Liver (tissue), 9 donors: ENCODE measurements around the gene ZXDB. TPM values are rescaled to one million over a fixed set of nuclear protein-coding genes. Genes with fewer than 3 reads are reported as not detected.

Experiments
- DNase-seq: peaks from one replicate; pipeline ENCODE4 v3.0.0-alpha.2; 2017; ENCODE audit warnings: low spot score
- H3K27ac ChIP-seq, 2 donors: one replicate each; pipeline ENCODE4 v1.7.0; 2013; ENCODE audit warnings: inconsistent platforms in 2 of 2, low read length in 2 of 2, control low read depth in 1 of 2, low read depth in 1 of 2, mild to moderate bottlenecking in 1 of 2
- H3K27me3 ChIP-seq, 4 donors: one replicate each; pipeline versions ENCODE4 v1.6.1 to v1.7.0; 2013; ENCODE audit warnings: low read length in 3 of 4, inconsistent platforms in 1 of 4, mild to moderate bottlenecking in 1 of 4, moderate library complexity in 1 of 4; ENCODE audit not compliant: control insufficient read depth in 4 of 4, insufficient read depth in 4 of 4
- H3K36me3 ChIP-seq, 4 donors: one replicate each; pipeline versions ENCODE4 v1.6.1 to v1.7.0; 2013; ENCODE audit warnings: low read length in 3 of 4, mild to moderate bottlenecking in 3 of 4, low read depth in 1 of 4, moderate library complexity in 1 of 4; ENCODE audit not compliant: control insufficient read depth in 4 of 4, insufficient read depth in 3 of 4
- H3K4me1 ChIP-seq, 4 donors: one replicate each; pipeline versions ENCODE4 v1.6.1 to v1.7.0; 2013; ENCODE audit warnings: low read length in 3 of 4, mild to moderate bottlenecking in 3 of 4, moderate library complexity in 1 of 4; ENCODE audit not compliant: control insufficient read depth in 4 of 4, insufficient read depth in 4 of 4
- H3K4me3 ChIP-seq, 3 donors: one replicate each; pipeline versions ENCODE4 v1.6.1 to v1.7.0; 2013; ENCODE audit warnings: low read length in 3 of 3, control low read depth in 1 of 3, low read depth in 1 of 3, mild to moderate bottlenecking in 1 of 3
- H3K9ac ChIP-seq, 2 donors: one replicate each; pipeline ENCODE4 v1.7.0; 2013; ENCODE audit warnings: low read length in 2 of 2, mild to moderate bottlenecking in 2 of 2, moderate library complexity in 2 of 2, control low read depth in 1 of 2, low read depth in 1 of 2
- H3K9me3 ChIP-seq, 4 donors: one replicate each; pipeline versions ENCODE4 v1.6.1 to v1.7.0; 2013; ENCODE audit warnings: low read length in 3 of 4; ENCODE audit not compliant: control insufficient read depth in 4 of 4
- ATF3 ChIP-seq: IDR thresholded peaks from 2 replicates; pipeline ENCODE4 v1.6.1; 2016; ENCODE audit warnings: antibody characterized with exemption
- CTCF ChIP-seq: fragments of 150-350 bp; IDR thresholded peaks from 2 replicates; pipeline ENCODE4 v1.5.1; 2017; ENCODE audit warnings: improper control_type of control experiment, low read depth, low read length; ENCODE audit not compliant: missing input control
- EGR1 ChIP-seq, 2 donors: IDR thresholded peaks; 2 replicates each; pipeline ENCODE4 v1.6.1; 2016 to 2018; ENCODE audit warnings: antibody characterized with exemption in 2 of 2, low read depth in 2 of 2
- FOXA1 ChIP-seq: IDR thresholded peaks from 2 replicates; pipeline ENCODE4 v1.6.1; 2016; ENCODE audit warnings: antibody characterized with exemption
- FOXA2 ChIP-seq: IDR thresholded peaks from 2 replicates; pipeline ENCODE4 v1.6.1; 2016; ENCODE audit warnings: antibody characterized with exemption
- GABPA ChIP-seq, 2 donors: IDR thresholded peaks in 1 of 2; conservative IDR thresholded peaks in 1 of 2; 2 replicates each; pipeline ENCODE4 v1.6.1; 2016; ENCODE audit warnings: antibody characterized with exemption in 2 of 2, mild to moderate bottlenecking in 1 of 2, moderate library complexity in 1 of 2
- HNF4A ChIP-seq, 2 donors: conservative IDR thresholded peaks; 2 replicates each; pipeline ENCODE4 v1.6.1; 2016; ENCODE audit warnings: antibody characterized with exemption in 2 of 2, mild to moderate bottlenecking in 2 of 2
- HNF4G ChIP-seq: IDR thresholded peaks from 2 replicates; pipeline ENCODE4 v1.6.1; 2016; ENCODE audit warnings: antibody characterized with exemption
- JUND ChIP-seq, 2 donors: IDR thresholded peaks; 2 replicates each; pipeline ENCODE4 v1.6.1; 2016; ENCODE audit warnings: antibody characterized with exemption in 2 of 2
- MAX ChIP-seq: IDR thresholded peaks from 2 replicates; pipeline ENCODE4 v1.6.1; 2016; ENCODE audit warnings: antibody characterized with exemption
- NR2F2 ChIP-seq: IDR thresholded peaks from 2 replicates; pipeline ENCODE4 v1.6.1; 2016; ENCODE audit warnings: antibody characterized with exemption
- RAD21 ChIP-seq, 2 donors: IDR thresholded peaks; 2 replicates each; pipeline ENCODE4 v1.6.1; 2016; ENCODE audit warnings: antibody characterized with exemption in 2 of 2, mild to moderate bottlenecking in 2 of 2
- REST ChIP-seq: IDR thresholded peaks from 2 replicates; pipeline ENCODE4 v1.6.1; 2016; ENCODE audit warnings: antibody characterized with exemption, mild to moderate bottlenecking
- RXRA ChIP-seq, 2 donors: IDR thresholded peaks; 2 replicates each; pipeline ENCODE4 v1.6.1; 2017 to 2018; ENCODE audit warnings: antibody characterized with exemption in 2 of 2, mild to moderate bottlenecking in 1 of 2
- SP1 ChIP-seq: IDR thresholded peaks from 2 replicates; pipeline ENCODE4 v1.6.1; 2018; ENCODE audit warnings: antibody characterized with exemption, mild to moderate bottlenecking
- TAF1 ChIP-seq: conservative IDR thresholded peaks from 2 replicates; pipeline ENCODE4 v1.6.1; 2016; ENCODE audit warnings: antibody characterized with exemption, mild to moderate bottlenecking
- ZBTB33 ChIP-seq: IDR thresholded peaks from 2 replicates; pipeline ENCODE4 v1.6.1; 2016; ENCODE audit warnings: antibody characterized with exemption
- WGBS: extraction: QIAGEN DNeasy Blood & Tissue Kit; methylation state at CpG from one replicate; pipeline ENCODE4 v1.1.7; 2013; 5-methylcytosine and 5-hydroxymethylcytosine counted together
- polyA plus RNA-seq, 2 donors: library from polyadenylated mRNA; stranded (reverse) in 1 of 2; unstranded in 1 of 2; fragments of 200-250 nt in 1 of 2; fragments of >200 nt in 1 of 2; fragmentation: Nextera tagmentation in 1 of 2; extraction: Ambion mirVana in 1 of 2; gene quantifications; one replicate each; pipeline versions ENCODE4 v1.2.1 to v1.2.3, GENCODE V29; 2013 to 2015
- total RNA-seq, 2 donors: library from RNA; depleted of rRNA; stranded (reverse); fragments of >200 nt; gene quantifications; one replicate each; pipeline ENCODE4 v1.2.3, GENCODE V29; 2014
- donor health status: healthy.
- donor health status: healthy.
- donor health status: healthy.
- donor health status: healthy.
- donor health status: healthy.

Gene ZXDB
- total and polyA plus RNA-seq, 4 donors = 2.4 to 11.0 (median 3.7) TPM

GRCh38 chrX:57641338-57641737 lies 49.5 kb downstream of the ZXDB start:
- TF ChIP-seq ATF3 = no peak
- no peak for TF ChIP-seq REST
- no peak for TF ChIP-seq HNF4G
- TF ChIP-seq HNF4A (conservative IDR thresholded peaks at IDR 0.05) = no peak
- TF ChIP-seq MAX = no peak
- no peak for TF ChIP-seq JUND (IDR thresholded peaks at IDR 0.05)
- no peak for TF ChIP-seq ZBTB33
- WGBS = 31% methylated on average over 2 of the region's 2 CpGs
- Histone ChIP-seq H3K27ac (peak overlapping the region; percentile 46 to 70), H3K9me3 (peaks cover 0 to 2% (median under 1%) of the 10 kb centered on the region in 4 donors), H3K4me1 (peaks cover 4 to 15% (median 8%) of the 10 kb centered on the region in 4 donors), H3K36me3 (no peaks in the 10 kb centered on the region), H3K4me3 (no peak overlapping the region), H3K27me3 (no peaks in the 10 kb centered on the region), H3K9ac (no peak overlapping the region)
- no peak for DNase-seq

GRCh38 chrX:57643698-57644097 lies 51.9 kb downstream of the ZXDB start:
- H3K4me1 ChIP-seq = peaks cover 4 to 15% (median 8%) of the 10 kb centered on the region in 4 donors
- no peaks in the 10 kb centered on the region for H3K27me3 ChIP-seq
- H3K9me3 ChIP-seq = no peaks in the 10 kb centered on the region
- H3K27ac ChIP-seq = no peak overlapping the region
- H3K4me3 ChIP-seq = no peak overlapping the region
- H3K9ac ChIP-seq = no peak overlapping the region
- DNase-seq = no peak
- H3K36me3 ChIP-seq = no peaks in the 10 kb centered on the region
- WGBS = 32% methylated on average over 1 of the region's 1 CpG
- TF ChIP-seq RXRA (IDR thresholded peaks at IDR 0.05) (peak in 1 of 2 donors; percentile 42), RAD21 (IDR thresholded peaks at IDR 0.05) (no peak), ATF3 (no peak), NR2F2 (no peak), EGR1 (IDR thresholded peaks at IDR 0.05; ENCODE audit: low read depth in 2 of 2) (no peak), GABPA (IDR thresholded peaks at IDR 0.05 in 1 of 2, conservative IDR thresholded peaks at IDR 0.05 in 1 of 2) (no peak), REST (no peak), CTCF (no peak), FOXA2 (peak; percentile 89), MAX (no peak), SP1 (no peak), TAF1 (no peak), JUND (IDR thresholded peaks at IDR 0.05) (peak in 1 of 2 donors; percentile 47), ZBTB33 (no peak), HNF4G (no peak), FOXA1 (peak; percentile 61), HNF4A (conservative IDR thresholded peaks at IDR 0.05) (peak; percentile 51 to 69)
